Ovary (tissue), 9 donors: ENCODE results near the gene NDUFA12. TPM values are rescaled to one million over a fixed set of nuclear protein-coding genes. Genes with fewer than 3 reads are reported as not detected.
A peak's percentile ranks its signal among the peaks of the same experiment; 100 is the strongest.

Experiments
- DNase-seq, 5 donors: peaks; one replicate each; pipeline ENCODE4 v3.0.0-alpha.2; 2019 to 2020
- H3K27ac ChIP-seq, 2 donors: fragments of 200-600 bp; one replicate each; pipeline versions ENCODE4 v1.5.1 to v1.8.0; 2019 to 2022
- H3K27me3 ChIP-seq: fragments of 200-600 bp; one replicate; pipeline ENCODE4 v1.8.0; 2022
- H3K36me3 ChIP-seq: fragments of 200-600 bp; sonication (generic); one replicate; pipeline ENCODE4 v1.5.1; 2019
- H3K4me1 ChIP-seq: one replicate; pipeline ENCODE4 v1.8.1; 2013; ENCODE audit warnings: mild to moderate bottlenecking, moderate library complexity; ENCODE audit not compliant: insufficient read depth
- H3K4me3 ChIP-seq: fragments of 200-600 bp; sonication (generic); one replicate; pipeline ENCODE4 v1.5.1; 2017
- H3K9me3 ChIP-seq, 2 donors: fragments of 200-600 bp in 1 of 2; sonication (generic) in 1 of 2; one replicate each; pipeline versions ENCODE4 v1.5.1 to v1.8.1; 2013 to 2019; ENCODE audit warnings: mild to moderate bottlenecking in 1 of 2, moderate library complexity in 1 of 2
- CTCF ChIP-seq, 3 donors: fragments of 450-650 bp in 2 of 3; fragments of 200-600 bp in 1 of 3; IDR thresholded peaks; one replicate each; pipeline versions ENCODE4 v1.5.1 to v1.8.0; 2016 to 2022; ENCODE audit warnings: antibody characterized with exemption in 3 of 3, mild to moderate bottlenecking in 1 of 3
- EP300 ChIP-seq: sonication (generic); formaldehyde crosslinking; IDR thresholded peaks from one replicate; pipeline ENCODE4 v1.6.1; 2017; ENCODE audit warnings: antibody characterized with exemption
- POLR2A ChIP-seq: fragments of 450-650 bp; IDR thresholded peaks from one replicate; pipeline ENCODE4 v1.6.1; 2017; ENCODE audit warnings: antibody characterized with exemption, mild to moderate bottlenecking, moderate library complexity
- WGBS, 3 donors: extraction: QIAGEN DNeasy Blood & Tissue Kit in 1 of 3; methylation state at CpG; one replicate each; pipeline versions ENCODE4 v1.1.5 to v1.1.7; 2013 to 2017; 5-methylcytosine and 5-hydroxymethylcytosine counted together
- intact Hi-C, 4 donors: fragments of 100-400 bp; cut with DNase I; formaldehyde crosslinking; loops; one replicate each; pipeline versions ENCODE4 v1.11.0 to v1.15.1; 2022 to 2023
- polyA plus RNA-seq, 2 donors: library from polyadenylated mRNA; stranded (reverse); fragments of 200-250 nt in 1 of 2; fragments of 350-450 nt in 1 of 2; fragmentation: Illumina TruSeq in 1 of 2; extraction: RNeasy Lipid Tissue Mini Kit (QIAGEN cat#74804) in 1 of 2; gene quantifications; one replicate each; pipeline ENCODE4 v1.2.3, GENCODE V29; 2013 to 2014
- total RNA-seq, 7 donors: library from RNA; depleted of rRNA in 2 of 7; stranded (reverse); fragments of >200 nt in 2 of 7; fragmentation: NEBNext Ultra II Directional in 3 of 7; extraction: Animal tissue kit (Norgen Biotek cat#: 25700) in 3 of 7; gene quantifications; one replicate each; pipeline versions ENCODE4 v1.1.0 to v1.2.4, GENCODE V29; 2016 to 2023
- donor health status: DM: no; HTN: no; CAD: no; lungs with moderate emphysema.
- donor health status: DM: no; HTN: no; CAD: no.
- donor health status: Bipolar disorder and iron deficiency.
- donor health status: DM: yes; HTN: yes; CAD: no.
- donor health status: DM: no; HTN: no; CAD: no.
- donor health status: DM: yes; HTN: yes; CAD: no.

NDUFA12 gene
- total and polyA plus RNA-seq, 9 donors: 51.1 to 151 (median 60.2) TPM

GRCh38 chr12:94948232-94948810 is 55.2 kb downstream of the NDUFA12 start:
- intact Hi-C loops: no loop called here
- H3K27ac ChIP-seq: no peak overlapping the region
- DNase-seq: no peak
- no peak for TF ChIP-seq POLR2A
- TF ChIP-seq CTCF (IDR thresholded peaks at IDR 0.05): no peak
- no peak for TF ChIP-seq EP300
- no peaks in the 10 kb centered on the region for H3K9me3 ChIP-seq
- H3K36me3 ChIP-seq: no peaks in the 10 kb centered on the region
- peaks cover 5% of the 10 kb centered on the region for H3K4me1 ChIP-seq
- WGBS, 3 donors: 86 to 88% (median 88%) methylated on average over 6 of the region's 6 CpGs
- H3K4me3 ChIP-seq: no peak overlapping the region
- H3K27me3 ChIP-seq: no peaks in the 10 kb centered on the region

- Histone ChIP-seq H3K9me3 (no peaks in the 10 kb centered on the region), H3K27ac (no peak overlapping the region), H3K4me1 (peaks cover 2% of the 10 kb centered on the region), H3K4me3 (no peak overlapping the region), H3K36me3 (no peaks in the 10 kb centered on the region), H3K27me3 (no peaks in the 10 kb centered on the region)
- no peak for DNase-seq
- intact Hi-C loops: no loop called here
- no peak for TF ChIP-seq POLR2A
- TF ChIP-seq EP300: no peak
- TF ChIP-seq CTCF (IDR thresholded peaks at IDR 0.05): no peak
- 89 to 95% (median 94%) methylated on average over 3 of the region's 3 CpGs for WGBS, 3 donors
Observed at GRCh38 chr12:94942663-94943062, 60.8 kb downstream of the NDUFA12 start.

- 26 to 38% (median 28%) methylated on average over 7 of the region's 7 CpGs for WGBS, 3 donors
- H3K27me3 ChIP-seq: no peaks in the 10 kb centered on the region
- H3K4me3 ChIP-seq: no peak overlapping the region
- H3K4me1 ChIP-seq: no peaks in the 10 kb centered on the region
- TF ChIP-seq CTCF (IDR thresholded peaks at IDR 0.05): no peak
- no peak for TF ChIP-seq POLR2A
- TF ChIP-seq EP300: no peak
- no peaks in the 10 kb centered on the region for H3K9me3 ChIP-seq
- intact Hi-C loops: no loop called here
- H3K27ac ChIP-seq: no peak overlapping the region
- DNase-seq: peak in 2 of 5 donors; percentile 21 to 29
- no peaks in the 10 kb centered on the region for H3K36me3 ChIP-seq
Observed at GRCh38 chr12:94941440-94941862, 62.0 kb downstream of the NDUFA12 start.

- Histone ChIP-seq H3K4me3 (no peak overlapping the region), H3K27me3 (no peaks in the 10 kb centered on the region), H3K27ac (no peak overlapping the region), H3K36me3 (no peaks in the 10 kb centered on the region), H3K9me3 (no peaks in the 10 kb centered on the region), H3K4me1 (no peaks in the 10 kb centered on the region)
- intact Hi-C loops: no loop called here
- TF ChIP-seq EP300: no peak
- no peak for TF ChIP-seq POLR2A
- TF ChIP-seq CTCF (IDR thresholded peaks at IDR 0.05): no peak
- 94 to 97% (median 95%) methylated on average over 9 of the region's 9 CpGs for WGBS, 3 donors
- DNase-seq: no peak
Observed at GRCh38 chr12:94940771-94941170, 62.7 kb downstream of the NDUFA12 start.
